ENCODE measurements around the gene ILK. TPM values are rescaled to one million over a fixed set of nuclear protein-coding genes. Genes with fewer than 3 reads are reported as not detected.

ILK gene
- total and polyA plus RNA-seq, 10 of the 15 experiments (the other 5 are each of a cell fraction or from before 2014, with no cell fraction given): 51.8 to 163 (median 92.0) TPM

DNA sequence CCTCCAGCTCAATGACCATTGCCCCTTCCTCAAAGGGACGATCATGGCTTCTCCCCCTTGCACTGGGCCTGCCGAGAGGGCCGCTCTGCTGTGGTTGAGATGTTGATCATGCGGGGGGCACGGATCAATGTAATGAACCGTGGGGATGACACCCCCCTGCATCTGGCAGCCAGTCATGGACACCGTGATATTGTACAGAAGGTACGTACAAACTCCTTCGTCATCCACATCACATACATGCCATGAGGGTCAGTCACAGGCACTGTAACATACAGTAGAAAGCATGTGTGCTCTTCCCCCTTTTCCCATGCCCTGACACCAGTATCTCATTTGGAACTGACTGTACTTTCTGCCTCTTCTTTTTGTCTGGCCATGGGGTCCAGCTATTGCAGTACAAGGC is 4.4 kb downstream of the ILK start:
- H3K79me2 ChIP-seq (ENCODE audit: control insufficient read depth, insufficient read depth, low read length): peaks cover 65% of the 10 kb centered on the region
- no TSS peak for BruUV-seq (replicated peaks)
- FAIRE-seq (no peak), ATAC-seq (no peak), DNase-seq (ENCODE audit: low read depth, low spot score) (no peak)
- ChIA-PET SMC1A (ENCODE audit: uncharacterized antibody, unreplicated experiment) (interaction anchor here (1.7 to 6.2 kb wide), 3 partner anchors 10 to 138 kb away, joined by 5 to 57 read pairs (median 19); partner anchors contain the start of genes MRPL17 and TPP1), POLR2A (interaction anchor here (0.6 to 7.2 kb wide), 5 partner anchors 11 to 373 kb away, joined by 3 to 85 read pairs (median 4); partner anchors contain the start of genes FHIP1B, MRPL17 and TPP1), CTCF (interaction anchor here (0.9 to 3.6 kb wide), 4 partner anchors 10 to 229 kb away, joined by 3 to 26 read pairs (median 14); partner anchors contain the start of genes MRPL17 and TPP1), RAD21 (ENCODE audit: unreplicated experiment) (interaction anchor here (1.3 to 2.0 kb wide), 2 partner anchors 10 to 74 kb away, joined by 5 to 23 read pairs; partner anchors contain the start of gene MRPL17)
- 100% methylated on average over 9 of the region's 9 CpGs for WGBS (ENCODE audit: insufficient coverage, insufficient replicate concordance, low lambda C conversion rate, missing lambda C conversion rate)
- H3K4me1 ChIP-seq (ENCODE audit: control insufficient read depth, insufficient read depth, low read length): peaks cover 34% of the 10 kb centered on the region
- peaks cover 23 to 28% of the 10 kb centered on the region in 2 experiments for H3K36me3 ChIP-seq (ENCODE audit: control insufficient read depth in 2 of 2, insufficient read depth in 2 of 2, low read length in 1 of 2)
- 0 out of 2 replicates have a peak overlapping the region, but pooled peaks have one; percentile 19 for H3K4me3 ChIP-seq
- H3K27me3 ChIP-seq (replicated peaks in 1 of 2; ENCODE audit: control insufficient read depth in 2 of 2, insufficient read depth in 2 of 2, low read length in 1 of 2): no peaks in the 10 kb centered on the region
- peak overlapping the region; percentile 98 for H3K4me2 ChIP-seq (ENCODE audit: control insufficient read depth, insufficient read depth)
- in situ Hi-C loops (cut with MboI) (loop anchor here (5.0 kb wide), 1 partner anchor 126 kb away; the partner anchor contains the start of genes ARFIP2 and TIMM10B), intact Hi-C loops (cut with micrococcal nuclease; ENCODE audit: unreplicated experiment) (loop anchor here (10.0 kb wide), 1 partner anchor 223 kb away; no protein-coding TSS in a partner anchor)
- H4K20me1 ChIP-seq (ENCODE audit: control insufficient read depth, insufficient read depth): no peaks in the 10 kb centered on the region
- H2AFZ ChIP-seq (ENCODE audit: control insufficient read depth, low read depth, low read length): no peak overlapping the region
- H3K27ac ChIP-seq (ENCODE audit: control insufficient read depth, insufficient read depth): peak overlapping the region; percentile 88; the same call in 1 of the 2 replicates
- 0 out of 2 replicates have a peak overlapping the region, but pooled peaks have one; percentile 23 for H3K9ac ChIP-seq (ENCODE audit: control insufficient read depth, insufficient read depth, low read length)
- H3K9me3 ChIP-seq (replicated peaks; ENCODE audit: control insufficient read depth, insufficient read depth, low read length): no peaks in the 10 kb centered on the region
- no peak for TF ChIP-seq KLF5 (IDR thresholded peaks at IDR 0.05; ENCODE audit: partially characterized antibody)
- TF ChIP-seq ZNF622 (IDR thresholded peaks at IDR 0.05): no peak
- TF ChIP-seq ZNF217 (IDR thresholded peaks at IDR 0.05): no peak
- no peak for TF ChIP-seq BHLHE40 (IDR thresholded peaks at IDR 0.05; ENCODE audit: borderline replicate concordance in 1 of 2, low read depth in 2 of 2, low read length in 1 of 2)
- TF ChIP-seq, protein P1, sequence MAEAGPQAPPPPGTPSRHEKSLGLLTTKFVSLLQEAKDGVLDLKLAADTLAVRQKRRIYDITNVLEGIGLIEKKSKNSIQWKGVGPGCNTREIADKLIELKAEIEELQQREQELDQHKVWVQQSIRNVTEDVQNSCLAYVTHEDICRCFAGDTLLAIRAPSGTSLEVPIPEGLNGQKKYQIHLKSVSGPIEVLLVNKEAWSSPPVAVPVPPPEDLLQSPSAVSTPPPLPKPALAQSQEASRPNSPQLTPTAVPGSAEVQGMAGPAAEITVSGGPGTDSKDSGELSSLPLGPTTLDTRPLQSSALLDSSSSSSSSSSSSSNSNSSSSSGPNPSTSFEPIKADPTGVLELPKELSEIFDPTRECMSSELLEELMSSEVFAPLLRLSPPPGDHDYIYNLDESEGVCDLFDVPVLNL (IDR thresholded peaks at IDR 0.05; ENCODE audit: low read depth, low read length): no peak
- TF ChIP-seq KAT2A (conservative IDR thresholded peaks at IDR 0.05; ENCODE audit: control insufficient read depth, low read depth, low read length): no peak
- TF ChIP-seq, protein P2, sequence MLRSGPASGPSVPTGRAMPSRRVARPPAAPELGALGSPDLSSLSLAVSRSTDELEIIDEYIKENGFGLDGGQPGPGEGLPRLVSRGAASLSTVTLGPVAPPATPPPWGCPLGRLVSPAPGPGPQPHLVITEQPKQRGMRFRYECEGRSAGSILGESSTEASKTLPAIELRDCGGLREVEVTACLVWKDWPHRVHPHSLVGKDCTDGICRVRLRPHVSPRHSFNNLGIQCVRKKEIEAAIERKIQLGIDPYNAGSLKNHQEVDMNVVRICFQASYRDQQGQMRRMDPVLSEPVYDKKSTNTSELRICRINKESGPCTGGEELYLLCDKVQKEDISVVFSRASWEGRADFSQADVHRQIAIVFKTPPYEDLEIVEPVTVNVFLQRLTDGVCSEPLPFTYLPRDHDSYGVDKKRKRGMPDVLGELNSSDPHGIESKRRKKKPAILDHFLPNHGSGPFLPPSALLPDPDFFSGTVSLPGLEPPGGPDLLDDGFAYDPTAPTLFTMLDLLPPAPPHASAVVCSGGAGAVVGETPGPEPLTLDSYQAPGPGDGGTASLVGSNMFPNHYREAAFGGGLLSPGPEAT (IDR thresholded peaks at IDR 0.05; ENCODE audit: low read depth): no peak
- TF ChIP-seq ZBED1 (IDR thresholded peaks at IDR 0.05; ENCODE audit: borderline replicate concordance): no peak
- TF ChIP-seq, protein P3, sequence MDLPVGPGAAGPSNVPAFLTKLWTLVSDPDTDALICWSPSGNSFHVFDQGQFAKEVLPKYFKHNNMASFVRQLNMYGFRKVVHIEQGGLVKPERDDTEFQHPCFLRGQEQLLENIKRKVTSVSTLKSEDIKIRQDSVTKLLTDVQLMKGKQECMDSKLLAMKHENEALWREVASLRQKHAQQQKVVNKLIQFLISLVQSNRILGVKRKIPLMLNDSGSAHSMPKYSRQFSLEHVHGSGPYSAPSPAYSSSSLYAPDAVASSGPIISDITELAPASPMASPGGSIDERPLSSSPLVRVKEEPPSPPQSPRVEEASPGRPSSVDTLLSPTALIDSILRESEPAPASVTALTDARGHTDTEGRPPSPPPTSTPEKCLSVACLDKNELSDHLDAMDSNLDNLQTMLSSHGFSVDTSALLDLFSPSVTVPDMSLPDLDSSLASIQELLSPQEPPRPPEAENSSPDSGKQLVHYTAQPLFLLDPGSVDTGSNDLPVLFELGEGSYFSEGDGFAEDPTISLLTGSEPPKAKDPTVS (IDR thresholded peaks at IDR 0.05; ENCODE audit: low read depth, low read length): no peak
- no peak for TF ChIP-seq BCL11A (IDR thresholded peaks at IDR 0.05; ENCODE audit: low read depth, low read length)
- TF ChIP-seq MTA3 (IDR thresholded peaks at IDR 0.05; ENCODE audit: borderline replicate concordance, low read length): no peak
- TF ChIP-seq BMI1 (IDR thresholded peaks at IDR 0.05; ENCODE audit: borderline replicate concordance): no peak
- no peak for TF ChIP-seq CHD1 (IDR thresholded peaks at IDR 0.05; ENCODE audit: low read depth, low read length)
- no peak for TF ChIP-seq MYB (IDR thresholded peaks at IDR 0.05; ENCODE audit: borderline replicate concordance, low read depth, low read length)
- TF ChIP-seq, protein P4, sequence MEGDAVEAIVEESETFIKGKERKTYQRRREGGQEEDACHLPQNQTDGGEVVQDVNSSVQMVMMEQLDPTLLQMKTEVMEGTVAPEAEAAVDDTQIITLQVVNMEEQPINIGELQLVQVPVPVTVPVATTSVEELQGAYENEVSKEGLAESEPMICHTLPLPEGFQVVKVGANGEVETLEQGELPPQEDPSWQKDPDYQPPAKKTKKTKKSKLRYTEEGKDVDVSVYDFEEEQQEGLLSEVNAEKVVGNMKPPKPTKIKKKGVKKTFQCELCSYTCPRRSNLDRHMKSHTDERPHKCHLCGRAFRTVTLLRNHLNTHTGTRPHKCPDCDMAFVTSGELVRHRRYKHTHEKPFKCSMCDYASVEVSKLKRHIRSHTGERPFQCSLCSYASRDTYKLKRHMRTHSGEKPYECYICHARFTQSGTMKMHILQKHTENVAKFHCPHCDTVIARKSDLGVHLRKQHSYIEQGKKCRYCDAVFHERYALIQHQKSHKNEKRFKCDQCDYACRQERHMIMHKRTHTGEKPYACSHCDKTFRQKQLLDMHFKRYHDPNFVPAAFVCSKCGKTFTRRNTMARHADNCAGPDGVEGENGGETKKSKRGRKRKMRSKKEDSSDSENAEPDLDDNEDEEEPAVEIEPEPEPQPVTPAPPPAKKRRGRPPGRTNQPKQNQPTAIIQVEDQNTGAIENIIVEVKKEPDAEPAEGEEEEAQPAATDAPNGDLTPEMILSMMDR (IDR thresholded peaks at IDR 0.05 in 2 of 3, conservative IDR thresholded peaks at IDR 0.05 in 1 of 3; ENCODE audit: control insufficient read depth in 2 of 3, extremely low read depth in 1 of 3, insufficient read depth in 1 of 3, low read depth in 3 of 3, low read length in 3 of 3): no peak
- TF ChIP-seq, protein P5, sequence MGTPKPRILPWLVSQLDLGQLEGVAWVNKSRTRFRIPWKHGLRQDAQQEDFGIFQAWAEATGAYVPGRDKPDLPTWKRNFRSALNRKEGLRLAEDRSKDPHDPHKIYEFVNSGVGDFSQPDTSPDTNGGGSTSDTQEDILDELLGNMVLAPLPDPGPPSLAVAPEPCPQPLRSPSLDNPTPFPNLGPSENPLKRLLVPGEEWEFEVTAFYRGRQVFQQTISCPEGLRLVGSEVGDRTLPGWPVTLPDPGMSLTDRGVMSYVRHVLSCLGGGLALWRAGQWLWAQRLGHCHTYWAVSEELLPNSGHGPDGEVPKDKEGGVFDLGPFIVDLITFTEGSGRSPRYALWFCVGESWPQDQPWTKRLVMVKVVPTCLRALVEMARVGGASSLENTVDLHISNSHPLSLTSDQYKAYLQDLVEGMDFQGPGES (IDR thresholded peaks at IDR 0.05): no peak

All from GM12878 (cell line).